DMS153 treated with DMSO at 0.1 percent for 48 hours (cell line): ENCODE measurements around the gene CC2D2B.
"Not testable (repeated sequence)": the region's sequence is repeated elsewhere in the genome, so short reads cannot be mapped to it uniquely, and the experiment has no call there.

Source experiments
- DNase-seq: peaks from one replicate; lab custom pipeline; 2025; ENCODE audit not compliant: unreplicated experiment; lab: John Stamatoyannopoulos, UW

Gene CC2D2B

GRCh38 chr10:95907456-95908253 lies at the start of gene CC2D2B:
Gene CC2D2B, plus strand, starts transcription at chr10:95907975. Its CDS starts 3,349 bp downstream, at chr10:95911324.
- DNase-seq = peak; percentile 71

- DNase-seq = no peak
These were observed 47.4 kb upstream of the CC2D2B start for GRCh38 chr10:95860166-95860940.

DNA sequence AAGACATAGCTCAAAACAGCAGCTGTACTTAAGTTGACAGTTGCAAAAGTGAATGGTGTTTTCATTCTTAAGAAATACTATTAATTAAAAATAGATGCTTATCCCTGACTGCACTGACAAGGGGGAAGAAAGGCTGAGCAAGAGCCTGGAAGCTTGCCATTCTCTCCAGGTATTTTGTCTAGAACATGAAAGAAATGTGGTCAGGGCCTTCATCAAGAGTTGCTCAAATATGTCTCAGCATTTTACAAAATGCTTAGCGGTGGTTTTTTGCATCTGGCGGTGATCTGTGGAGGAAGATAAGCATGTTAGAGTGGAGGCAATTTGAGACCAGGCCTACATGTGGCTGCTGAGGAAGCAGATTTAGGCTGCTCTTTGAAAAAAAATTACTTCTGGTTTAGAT lies 46.4 kb upstream of the CC2D2B start:
- DNase-seq = no peak

DNA sequence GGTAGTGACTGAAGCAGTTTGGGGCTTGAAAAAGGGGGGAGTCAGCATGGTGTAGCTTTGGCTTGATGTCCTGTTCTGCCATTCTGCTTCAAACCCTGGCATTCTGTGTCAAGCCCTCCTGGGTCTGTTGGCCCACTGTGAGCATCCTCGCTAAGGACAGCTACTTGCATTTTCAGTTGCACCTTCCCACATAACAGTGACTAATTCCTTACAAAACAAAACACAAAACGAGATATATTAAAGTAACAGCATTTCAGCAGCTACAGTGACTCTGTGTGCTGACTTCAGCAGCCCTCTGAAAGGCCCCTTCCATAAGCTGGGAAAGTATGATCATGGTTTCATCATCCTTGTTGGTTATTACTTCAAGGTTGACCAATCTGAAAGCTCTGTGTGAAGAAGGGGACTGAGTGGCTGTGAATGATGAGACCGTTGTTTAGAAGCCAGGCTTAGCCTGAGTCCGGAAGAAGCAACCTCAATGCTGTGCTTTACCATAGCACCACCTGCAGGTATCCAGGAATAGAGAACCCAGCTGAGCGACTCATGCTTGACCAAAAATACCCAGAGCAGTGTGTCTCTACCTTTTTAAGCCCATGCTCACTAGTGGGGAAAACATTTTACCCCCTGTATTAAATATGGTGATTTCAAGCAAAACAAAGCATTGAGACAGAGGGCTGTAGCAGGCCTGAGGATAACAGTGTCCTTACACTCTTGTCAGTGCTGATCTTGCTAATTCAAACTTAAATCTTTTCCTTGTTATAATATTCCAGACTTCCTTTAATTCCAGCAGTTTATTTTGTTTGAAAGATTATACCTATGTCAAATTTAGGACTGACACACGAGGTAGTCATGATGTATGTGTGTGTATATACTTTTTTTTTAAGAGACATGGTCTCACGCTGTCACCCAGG lies 42.6 kb upstream of the CC2D2B start:
- DNase-seq = peak; percentile 1

- DNase-seq = no peak
These were observed 41.8 kb upstream of the CC2D2B start for GRCh38 chr10:95865814-95866466.

DNA sequence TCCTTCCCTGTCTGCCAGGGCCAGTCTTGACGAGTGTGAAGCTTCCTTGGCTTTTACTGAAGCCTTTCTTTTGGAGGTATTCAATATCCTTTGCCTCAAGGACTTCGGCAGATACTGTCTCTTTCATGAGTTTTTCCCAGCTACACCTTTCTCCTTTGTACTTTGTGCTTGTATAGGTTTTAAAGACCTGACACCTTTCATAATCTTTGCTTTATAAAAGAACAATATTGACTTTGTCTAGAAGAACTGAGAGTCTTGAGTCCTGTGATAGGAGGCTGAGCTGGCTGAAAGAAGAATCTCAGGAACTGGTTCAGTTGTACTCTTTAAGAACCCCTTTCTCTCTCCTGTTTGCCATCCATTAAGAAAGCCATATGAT lies 41.3 kb upstream of the CC2D2B start:
- no peak for DNase-seq

GRCh38 chr10:95867866-95868265 lies 39.9 kb upstream of the CC2D2B start:
- no peak for DNase-seq

DNA sequence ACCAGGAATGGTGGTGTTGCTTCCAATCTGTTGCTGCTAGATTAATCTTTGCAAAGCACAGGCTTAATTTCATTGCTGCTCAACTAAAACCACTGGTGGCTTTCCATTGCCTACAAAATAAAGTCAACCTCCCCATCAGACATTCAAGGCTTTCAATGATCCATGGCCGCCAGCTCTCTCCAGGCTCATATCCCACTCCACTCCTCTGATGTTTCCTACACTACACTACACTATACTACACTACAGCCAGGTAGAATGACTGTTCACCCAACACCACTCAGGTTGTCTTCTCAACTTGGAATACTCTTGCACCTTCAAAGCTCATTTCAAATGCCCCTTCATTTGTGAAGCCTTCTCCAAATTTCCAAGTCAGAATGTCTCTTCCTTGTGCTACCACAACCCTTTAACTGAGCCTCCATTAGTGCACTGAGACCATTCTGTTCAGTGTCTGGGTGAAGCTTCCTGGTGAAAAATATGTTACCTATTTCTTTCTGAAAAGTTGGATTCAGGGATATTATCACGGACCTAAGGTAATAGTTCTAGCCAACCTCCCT lies 35.5 kb upstream of the CC2D2B start:
- no peak for DNase-seq

- no peak for DNase-seq
These were observed 34.6 kb upstream of the CC2D2B start for GRCh38 chr10:95873139-95873538.

DNA sequence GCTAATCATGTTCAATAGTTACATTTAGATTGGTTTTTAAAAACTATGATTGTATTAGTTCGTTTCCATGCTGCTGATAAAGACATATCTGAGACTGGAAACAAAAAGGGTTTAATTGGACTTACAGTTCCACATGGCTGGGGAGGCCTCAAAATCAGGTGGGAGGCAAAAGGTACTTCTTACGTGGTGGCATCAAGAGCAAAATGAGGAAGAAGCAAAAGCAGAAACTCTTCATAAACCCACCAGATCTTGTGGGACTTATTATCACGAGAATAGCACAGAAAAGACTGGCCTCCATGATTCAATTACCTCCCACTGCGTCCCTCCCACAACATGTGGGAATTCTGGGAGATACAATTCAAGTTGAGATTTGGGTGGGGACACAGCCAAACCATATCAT lies 34.1 kb upstream of the CC2D2B start:
- no peak for DNase-seq

DNA sequence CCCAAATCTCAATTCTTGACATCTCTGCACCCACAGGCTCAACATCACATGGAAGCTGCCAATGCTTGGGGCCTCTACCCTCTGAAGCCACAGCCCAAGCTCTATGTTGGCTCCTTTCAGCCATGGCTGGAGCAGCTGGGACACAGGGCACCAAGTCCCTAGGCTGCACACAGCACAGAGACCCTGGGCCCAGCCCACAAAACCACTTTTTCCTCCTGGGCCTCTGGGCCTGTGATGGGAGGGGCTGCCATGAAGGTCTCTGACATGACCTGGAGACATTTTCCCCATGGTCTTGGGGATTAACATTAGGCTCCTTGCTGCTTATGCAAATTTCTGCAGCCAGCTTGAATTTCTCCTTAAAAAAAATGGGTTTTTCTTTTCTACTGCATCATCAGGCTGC lies 33.0 kb upstream of the CC2D2B start:
- DNase-seq = not testable (repeated sequence)

- DNase-seq = no peak
These were observed 31.0 kb upstream of the CC2D2B start for GRCh38 chr10:95876756-95877155.

GRCh38 chr10:95877881-95878280 lies 29.9 kb upstream of the CC2D2B start:
- DNase-seq = no peak

GRCh38 chr10:95880704-95881103 lies 27.1 kb upstream of the CC2D2B start:
- DNase-seq = no peak

- DNase-seq = no peak
These were observed 26.5 kb upstream of the CC2D2B start for GRCh38 chr10:95881316-95881715.

DNA sequence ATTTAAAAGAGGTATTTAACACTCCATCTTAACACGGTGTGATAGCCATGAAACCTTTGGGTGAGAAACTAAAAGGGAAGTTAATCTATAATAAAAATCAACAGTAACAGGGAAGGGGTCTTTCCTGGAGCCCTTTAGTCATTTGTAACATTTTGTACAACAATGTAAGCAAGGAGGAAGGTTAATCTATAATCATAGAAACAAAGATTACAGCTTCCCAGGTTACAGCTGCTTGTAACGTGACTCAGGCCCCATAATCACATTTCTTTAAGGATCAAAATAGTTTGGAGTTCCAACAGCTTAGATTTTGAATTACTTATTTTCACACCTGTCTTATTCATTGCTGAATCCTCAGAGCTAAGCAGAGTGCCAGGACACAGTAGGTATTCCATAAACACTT lies 17.9 kb upstream of the CC2D2B start:
- no peak for DNase-seq

GRCh38 chr10:95896071-95896850 lies 11.5 kb upstream of the CC2D2B start:
- DNase-seq = no peak

- not testable (repeated sequence) for DNase-seq
These were observed 1.7 kb upstream of the CC2D2B start for GRCh38 chr10:95905897-95906580.
